ENCODE data around the gene PZP. TPM values are rescaled to one million over a fixed set of nuclear protein-coding genes. Genes with fewer than 3 reads are reported as not detected.

PZP gene
- total RNA-seq, 1 donor from 2014 or later: not detected

- FAIRE-seq (no peak), DNase-seq (ENCODE audit: low read depth) (no peak)
- Histone ChIP-seq H3K4me3 (ENCODE audit: low read depth, low read length) (no peak overlapping the region), H3K27me3 (ENCODE audit: control insufficient read depth, insufficient read depth, low read length) (no peaks in the 10 kb centered on the region), H3K36me3 (ENCODE audit: control insufficient read depth, insufficient read depth, low read length) (no peaks in the 10 kb centered on the region)
- TF ChIP-seq CTCF (IDR thresholded peaks at IDR 0.05; ENCODE audit: insufficient read depth, low read length, severe bottlenecking): no peak
Measured at GRCh38 chr12:9104087-9104486, 104.1 kb downstream of the PZP start.

GRCh38 chr12:9103050-9103849 lies 104.9 kb downstream of the PZP start:
- no peak for TF ChIP-seq CTCF (IDR thresholded peaks at IDR 0.05; ENCODE audit: insufficient read depth, low read length, severe bottlenecking)
- no peak overlapping the region for H3K4me3 ChIP-seq (ENCODE audit: low read depth, low read length)
- DNase-seq (ENCODE audit: low read depth): no peak
- FAIRE-seq: no peak
- H3K36me3 ChIP-seq (ENCODE audit: control insufficient read depth, insufficient read depth, low read length): no peaks in the 10 kb centered on the region
- H3K27me3 ChIP-seq (ENCODE audit: control insufficient read depth, insufficient read depth, low read length): no peaks in the 10 kb centered on the region

- no peak for FAIRE-seq
- H3K4me3 ChIP-seq (ENCODE audit: low read depth, low read length): no peak overlapping the region
- no peaks in the 10 kb centered on the region for H3K27me3 ChIP-seq (ENCODE audit: control insufficient read depth, insufficient read depth, low read length)
- TF ChIP-seq CTCF (IDR thresholded peaks at IDR 0.05; ENCODE audit: insufficient read depth, low read length, severe bottlenecking): no peak
- DNase-seq (ENCODE audit: low read depth): no peak
- H3K36me3 ChIP-seq (ENCODE audit: control insufficient read depth, insufficient read depth, low read length): no peaks in the 10 kb centered on the region
Measured at GRCh38 chr12:9101018-9101687, 107.0 kb downstream of the PZP start.

GRCh38 chr12:9099552-9100190 lies 108.5 kb downstream of the PZP start:
- no peak for FAIRE-seq
- no peak for DNase-seq (ENCODE audit: low read depth)
- TF ChIP-seq CTCF (IDR thresholded peaks at IDR 0.05; ENCODE audit: insufficient read depth, low read length, severe bottlenecking): no peak
- Histone ChIP-seq H3K27me3 (ENCODE audit: control insufficient read depth, insufficient read depth, low read length) (no peaks in the 10 kb centered on the region), H3K4me3 (ENCODE audit: low read depth, low read length) (no peak overlapping the region), H3K36me3 (ENCODE audit: control insufficient read depth, insufficient read depth, low read length) (no peaks in the 10 kb centered on the region)

Other genes starting within 250 kb of the PZP start
- under 0.01 TPM in 1 of 2 replicates, not detected in the other for gene KLRG1, start 218.8 kb downstream of the PZP start, total RNA-seq
- gene A2M, start 92.5 kb downstream of the PZP start, total RNA-seq: 1.1 TPM in 1 of 2 replicates, not detected in the other